ENCODE measurements around the gene AMPD2. TPM values are rescaled to one million over a fixed set of nuclear protein-coding genes. Genes with fewer than 3 reads are reported as not detected.

AMPD2 gene
- total and polyA plus RNA-seq, 7 donors = 4.2 to 13.9 (median 8.5) TPM

DNA sequence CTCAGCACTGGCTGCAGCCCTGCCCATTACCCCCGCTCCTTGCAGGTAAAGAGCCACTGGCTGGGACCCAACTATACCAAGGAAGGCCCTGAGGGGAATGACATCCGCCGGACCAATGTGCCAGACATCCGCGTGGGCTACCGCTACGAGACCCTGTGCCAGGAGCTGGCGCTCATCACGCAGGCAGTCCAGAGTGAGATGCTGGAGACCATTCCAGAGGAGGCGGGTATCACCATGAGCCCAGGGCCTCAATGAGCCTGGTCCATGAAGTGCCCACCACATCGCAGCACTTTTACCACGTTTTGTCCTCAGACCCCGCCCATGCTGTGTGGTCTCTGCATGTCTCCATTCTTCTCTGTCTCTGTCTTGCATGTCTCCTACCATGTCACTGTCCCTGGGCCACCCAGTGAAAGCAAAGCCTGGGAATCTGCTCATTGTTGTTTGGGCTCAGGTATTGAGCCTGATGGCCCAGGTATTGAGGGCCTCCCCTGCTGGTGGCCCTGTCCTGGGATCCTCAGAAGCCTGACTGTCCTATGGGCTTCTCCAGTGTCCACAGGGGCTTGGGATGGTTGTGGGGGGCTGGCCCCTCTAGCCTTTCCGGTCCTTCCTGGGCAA, 11.4 kb downstream of the AMPD2 start:
- Histone ChIP-seq H3K27ac (no peak overlapping the region), H3K9me3 (no peaks in the 10 kb centered on the region), H3K4me1 (no peaks in the 10 kb centered on the region), H3K4me3 (no peak overlapping the region), H3K36me3 (ENCODE audit: insufficient read depth in 1 of 2, low read depth in 1 of 2) (peaks cover 0 to 38% of the 10 kb centered on the region in 2 donors), H3K27me3 (ENCODE audit: insufficient read depth in 3 of 3, low read length in 2 of 3) (no peaks in the 10 kb centered on the region)
- intact Hi-C loops (cut with DNase I) = loop anchor here in 1 of 2 donors (5.0 kb wide), 1 partner anchor 84 kb away; the partner anchor contains the start of gene GNAI3
- ATAC-seq (no peak), DNase-seq (no peak)
- TF ChIP-seq, protein P1, sequence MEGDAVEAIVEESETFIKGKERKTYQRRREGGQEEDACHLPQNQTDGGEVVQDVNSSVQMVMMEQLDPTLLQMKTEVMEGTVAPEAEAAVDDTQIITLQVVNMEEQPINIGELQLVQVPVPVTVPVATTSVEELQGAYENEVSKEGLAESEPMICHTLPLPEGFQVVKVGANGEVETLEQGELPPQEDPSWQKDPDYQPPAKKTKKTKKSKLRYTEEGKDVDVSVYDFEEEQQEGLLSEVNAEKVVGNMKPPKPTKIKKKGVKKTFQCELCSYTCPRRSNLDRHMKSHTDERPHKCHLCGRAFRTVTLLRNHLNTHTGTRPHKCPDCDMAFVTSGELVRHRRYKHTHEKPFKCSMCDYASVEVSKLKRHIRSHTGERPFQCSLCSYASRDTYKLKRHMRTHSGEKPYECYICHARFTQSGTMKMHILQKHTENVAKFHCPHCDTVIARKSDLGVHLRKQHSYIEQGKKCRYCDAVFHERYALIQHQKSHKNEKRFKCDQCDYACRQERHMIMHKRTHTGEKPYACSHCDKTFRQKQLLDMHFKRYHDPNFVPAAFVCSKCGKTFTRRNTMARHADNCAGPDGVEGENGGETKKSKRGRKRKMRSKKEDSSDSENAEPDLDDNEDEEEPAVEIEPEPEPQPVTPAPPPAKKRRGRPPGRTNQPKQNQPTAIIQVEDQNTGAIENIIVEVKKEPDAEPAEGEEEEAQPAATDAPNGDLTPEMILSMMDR (IDR thresholded peaks at IDR 0.05) = no peak
- WGBS, 3 donors = 85 to 94% (median 88%) methylated on average over 14 of the region's 14 CpGs

DNA sequence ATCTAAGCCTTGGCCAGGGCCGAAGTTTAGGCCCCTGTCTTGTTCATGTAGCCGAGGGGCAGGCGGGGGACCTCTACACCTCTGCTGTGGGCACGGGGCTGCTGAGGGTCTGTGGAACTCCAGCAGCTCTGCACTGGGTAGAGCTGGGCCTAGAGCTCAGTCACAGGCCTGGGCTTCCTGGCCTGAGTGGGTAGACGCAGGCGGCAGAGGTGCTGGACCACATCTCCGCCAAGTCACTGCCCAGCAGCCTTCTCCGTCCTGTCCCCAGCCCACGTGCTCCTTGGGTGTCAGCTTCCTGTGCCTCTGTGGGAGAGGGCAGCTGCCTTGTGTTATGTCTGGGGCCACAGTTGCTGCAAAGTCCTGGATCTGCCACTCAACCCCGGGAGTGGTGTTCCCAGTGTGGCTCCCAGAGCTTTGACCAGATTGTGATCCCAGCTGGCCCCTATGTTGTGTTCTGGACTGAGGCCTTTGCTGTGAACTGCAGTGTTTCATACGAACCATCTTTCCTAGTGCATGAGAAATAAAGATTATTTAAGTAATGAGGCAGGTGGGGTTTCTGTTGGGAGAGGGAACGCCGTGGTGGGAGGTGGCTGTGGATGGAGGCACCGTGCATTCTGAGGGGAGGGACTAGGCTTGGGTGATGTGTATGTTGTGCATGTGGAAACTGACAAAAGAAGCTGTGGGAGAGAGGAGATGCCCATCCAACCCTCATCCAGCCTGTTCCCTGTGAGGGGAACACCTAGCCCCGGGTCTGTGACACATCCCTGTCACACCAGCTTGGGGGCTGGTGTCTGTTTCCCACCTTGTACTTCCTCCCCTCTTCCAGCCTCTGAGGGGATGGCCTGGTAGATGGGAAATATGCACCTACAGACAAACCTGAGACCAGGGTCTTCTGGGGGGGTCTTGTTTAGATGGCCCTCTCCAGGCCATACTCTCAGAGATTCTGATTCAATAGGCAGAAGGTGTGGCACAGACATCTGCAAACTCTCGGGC, 12.2 kb downstream of the AMPD2 start:
- DNase-seq (no peak), ATAC-seq (peak in 3 of 4 donors; percentile 18 to 21 (median 18))
- Histone ChIP-seq H3K4me3 (no peak overlapping the region), H3K4me1 (no peaks in the 10 kb centered on the region), H3K9me3 (no peaks in the 10 kb centered on the region), H3K27me3 (ENCODE audit: insufficient read depth in 3 of 3, low read length in 2 of 3) (no peaks in the 10 kb centered on the region), H3K27ac (no peak overlapping the region), H3K36me3 (ENCODE audit: insufficient read depth in 1 of 2, low read depth in 1 of 2) (peaks cover 0 to 35% of the 10 kb centered on the region in 2 donors)
- intact Hi-C loops (cut with DNase I) = loop anchor here in 1 of 2 donors (5.0 kb wide), 1 partner anchor 85 kb away; the partner anchor contains the start of gene GNAI3
- 65 to 77% (median 68%) methylated on average over 15 to 16 of the region's 16 CpGs for WGBS, 3 donors
- TF ChIP-seq, protein P1 (IDR thresholded peaks at IDR 0.05) = no peak

DNA sequence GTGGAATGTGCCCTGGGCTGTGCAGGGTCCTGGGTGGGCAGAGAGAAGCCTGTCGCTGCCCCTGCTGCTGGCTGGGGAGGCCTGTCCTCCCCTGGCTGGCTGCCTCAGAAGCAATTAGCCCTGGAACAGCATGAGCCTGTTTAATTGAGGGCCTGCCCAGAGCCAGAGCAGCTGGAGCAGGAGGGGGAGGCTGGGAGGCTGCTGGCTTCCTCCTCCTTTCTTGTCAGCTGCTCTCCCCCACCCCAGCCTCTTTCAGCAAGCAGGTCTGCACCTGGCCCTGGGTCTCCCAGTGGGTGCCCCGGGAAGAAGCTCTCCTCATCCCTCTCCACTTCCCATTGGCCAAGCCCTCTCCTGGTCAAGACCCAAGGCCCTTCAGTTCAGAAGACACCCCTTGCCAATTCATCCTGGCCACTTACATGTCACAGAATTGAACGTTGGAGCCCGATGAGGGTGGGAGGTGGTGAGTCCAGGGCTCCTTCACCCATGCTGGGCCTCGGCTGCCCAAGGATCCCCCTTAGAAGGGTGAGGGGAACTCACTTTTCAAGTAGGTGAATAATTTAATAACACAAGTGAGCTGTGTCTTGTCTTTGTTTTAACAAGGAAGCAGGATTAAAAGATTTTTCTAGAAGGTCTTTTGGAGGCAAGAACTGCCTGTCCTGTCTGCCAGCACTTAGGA, 13.2 kb downstream of the AMPD2 start:
- TF ChIP-seq, protein P1 (IDR thresholded peaks at IDR 0.05) = no peak
- Histone ChIP-seq H3K9me3 (no peaks in the 10 kb centered on the region), H3K4me3 (no peak overlapping the region), H3K27ac (no peak overlapping the region), H3K4me1 (no peaks in the 10 kb centered on the region), H3K27me3 (ENCODE audit: insufficient read depth in 3 of 3, low read length in 2 of 3) (no peaks in the 10 kb centered on the region), H3K36me3 (ENCODE audit: insufficient read depth in 1 of 2, low read depth in 1 of 2) (peaks cover 0 to 25% of the 10 kb centered on the region in 2 donors)
- DNase-seq (no peak), ATAC-seq (no peak)
- intact Hi-C loops (cut with DNase I) = loop anchor here in 1 of 2 donors (5.0 kb wide), 1 partner anchor 86 kb away; the partner anchor contains the start of gene GNAI3
- 30 to 49% (median 30%) methylated on average over 5 of the region's 5 CpGs for WGBS, 3 donors

DNA sequence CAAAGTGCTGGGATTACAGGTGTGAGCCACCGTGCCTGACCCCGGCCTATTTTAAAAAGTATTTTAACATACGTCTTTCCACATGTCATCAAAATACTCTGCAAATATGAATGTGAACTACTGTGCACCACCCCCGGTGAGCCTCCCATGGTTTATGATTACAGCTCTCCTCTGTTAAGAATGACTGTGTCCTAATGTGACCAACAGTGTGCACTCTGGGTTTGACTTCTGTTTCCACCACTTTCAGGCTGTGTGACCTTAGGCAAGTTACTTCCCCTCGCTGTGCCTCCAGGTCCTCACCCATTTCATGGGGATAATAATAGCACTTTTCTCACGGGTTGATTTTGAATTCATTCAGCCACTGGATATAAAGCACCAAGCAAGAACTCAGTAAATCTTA, 14.7 kb downstream of the AMPD2 start:
- Histone ChIP-seq H3K27me3 (ENCODE audit: insufficient read depth in 3 of 3, low read length in 2 of 3) (no peaks in the 10 kb centered on the region), H3K4me3 (no peak overlapping the region), H3K4me1 (no peaks in the 10 kb centered on the region), H3K27ac (no peak overlapping the region), H3K36me3 (ENCODE audit: insufficient read depth in 1 of 2, low read depth in 1 of 2) (peaks cover 0 to 12% of the 10 kb centered on the region in 2 donors), H3K9me3 (no peaks in the 10 kb centered on the region)
- intact Hi-C loops (cut with DNase I) = loop anchor here in 1 of 2 donors (5.0 kb wide), 1 partner anchor 87 kb away; the partner anchor contains the start of gene GNAI3
- ATAC-seq = no peak
- TF ChIP-seq, protein P1 (IDR thresholded peaks at IDR 0.05) = no peak
- 79 to 85% (median 84%) methylated on average over 6 of the region's 6 CpGs for WGBS, 3 donors
- DNase-seq = no peak

Measured in psoas muscle (tissue), 8 donors.